ENCODE measurements around the gene PAX7. TPM values are rescaled to one million over a fixed set of nuclear protein-coding genes. Genes with fewer than 3 reads are reported as not detected.
"Not testable (repeated sequence)": the region's sequence is repeated elsewhere in the genome, so short reads cannot be mapped to it uniquely, and the experiment has no call there.

The PAX7 gene
- total RNA-seq, 2 donors from 2014 or later: not detected

DNA sequence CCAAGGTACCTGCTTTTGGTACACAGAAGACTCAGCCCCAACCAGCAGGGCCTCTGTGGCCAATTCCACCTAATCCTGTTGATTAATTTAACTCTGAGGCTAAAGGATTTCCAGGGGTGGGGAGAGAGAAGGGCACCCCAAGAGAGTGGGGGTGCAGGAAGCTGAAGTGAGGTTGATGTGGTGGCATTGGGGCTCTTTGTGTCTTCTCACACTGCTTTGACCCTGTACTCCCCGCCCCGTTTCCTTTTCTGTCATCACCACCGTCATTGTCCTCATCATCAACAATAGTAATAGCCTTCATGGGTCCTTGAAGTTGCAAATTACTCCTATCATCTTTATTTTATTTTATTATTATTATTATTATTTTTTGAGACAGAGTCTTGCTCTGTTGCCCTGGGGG is 55.9 kb downstream of the PAX7 start:
- no peak for DNase-seq
- no peak for ATAC-seq
- intact Hi-C loops (cut with DNase I, micrococcal nuclease): no loop called here

DNA sequence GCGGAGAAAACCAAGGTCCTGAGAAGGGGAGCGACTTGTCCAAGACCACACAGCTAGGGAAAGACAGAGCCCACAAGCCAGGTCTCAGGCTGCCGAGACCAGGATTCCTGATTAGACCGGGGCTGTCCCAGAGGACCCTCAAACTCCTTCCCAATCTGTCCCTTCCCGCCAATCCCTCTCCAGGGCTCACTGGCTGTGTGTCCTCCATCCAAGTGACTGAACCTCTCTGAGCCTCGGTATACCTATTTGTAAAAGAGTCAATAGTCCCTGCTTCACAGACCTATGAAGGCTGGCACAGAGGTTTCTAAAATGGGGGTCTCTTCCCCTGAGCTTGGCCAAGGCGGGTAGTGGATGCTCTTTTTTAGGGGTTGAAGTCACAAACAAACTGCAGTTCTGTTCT is 56.6 kb downstream of the PAX7 start:
- DNase-seq (no peak), ATAC-seq (no peak)
- intact Hi-C loops (cut with DNase I, micrococcal nuclease): no loop called here

DNA sequence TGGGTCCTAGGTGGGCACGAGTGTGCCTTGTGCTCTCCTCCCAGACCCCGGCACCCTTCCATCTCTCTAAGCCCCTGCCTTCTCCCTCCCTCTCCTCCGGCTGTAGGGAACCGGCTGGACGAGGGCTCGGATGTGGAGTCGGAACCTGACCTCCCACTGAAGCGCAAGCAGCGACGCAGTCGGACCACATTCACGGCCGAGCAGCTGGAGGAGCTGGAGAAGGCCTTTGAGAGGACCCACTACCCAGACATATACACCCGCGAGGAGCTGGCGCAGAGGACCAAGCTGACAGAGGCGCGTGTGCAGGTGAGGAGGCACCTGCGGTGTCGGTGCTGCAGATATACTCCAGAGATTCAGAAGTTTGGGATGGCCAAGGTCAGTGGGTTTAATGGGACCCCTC is 61.0 kb downstream of the PAX7 start:
- DNase-seq: no peak
- ATAC-seq: no peak
- intact Hi-C loops (cut with DNase I, micrococcal nuclease): no loop called here

DNA sequence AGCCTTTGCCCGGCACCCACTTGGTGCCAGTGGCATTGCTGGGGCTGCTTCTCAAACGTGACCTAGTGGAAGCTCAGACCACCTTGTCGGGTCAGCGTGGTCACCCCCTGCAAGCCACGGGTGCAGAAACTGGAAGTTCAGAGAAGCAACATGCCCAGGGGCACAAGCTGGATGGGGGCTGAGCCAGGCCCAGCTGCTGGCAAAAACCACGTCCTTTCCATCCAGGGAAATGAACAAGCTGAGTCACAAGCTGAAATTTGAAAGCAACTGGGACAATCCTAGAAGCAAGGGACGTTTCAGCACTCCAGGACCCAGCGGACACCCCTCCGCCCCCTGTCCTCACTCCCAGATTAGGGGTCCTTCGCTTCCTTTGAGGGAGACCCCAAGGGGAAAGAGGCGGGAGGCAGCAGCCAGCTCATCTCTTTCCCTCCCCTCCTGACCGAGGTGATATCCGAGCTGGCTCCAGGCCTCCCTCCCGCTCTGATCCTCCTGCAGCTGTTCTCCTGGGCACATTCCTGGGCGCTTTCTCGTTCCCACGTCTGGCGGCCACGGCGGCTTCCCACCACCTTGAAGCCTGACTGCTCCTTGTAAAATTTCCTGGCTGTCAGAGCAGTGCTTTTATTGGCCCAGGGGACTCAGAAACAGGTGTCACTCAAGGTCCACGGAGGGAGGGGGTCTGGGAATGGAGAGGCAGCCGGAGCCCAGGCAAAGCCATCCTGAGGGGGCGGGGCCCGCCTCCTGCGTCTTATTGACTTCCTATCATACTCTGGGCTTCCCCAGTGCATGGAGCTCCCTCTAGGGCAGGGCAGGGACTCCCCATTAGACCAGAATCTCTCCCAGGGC is 62.8 kb downstream of the PAX7 start:
- ATAC-seq (no peak), DNase-seq (no peak)

DNA sequence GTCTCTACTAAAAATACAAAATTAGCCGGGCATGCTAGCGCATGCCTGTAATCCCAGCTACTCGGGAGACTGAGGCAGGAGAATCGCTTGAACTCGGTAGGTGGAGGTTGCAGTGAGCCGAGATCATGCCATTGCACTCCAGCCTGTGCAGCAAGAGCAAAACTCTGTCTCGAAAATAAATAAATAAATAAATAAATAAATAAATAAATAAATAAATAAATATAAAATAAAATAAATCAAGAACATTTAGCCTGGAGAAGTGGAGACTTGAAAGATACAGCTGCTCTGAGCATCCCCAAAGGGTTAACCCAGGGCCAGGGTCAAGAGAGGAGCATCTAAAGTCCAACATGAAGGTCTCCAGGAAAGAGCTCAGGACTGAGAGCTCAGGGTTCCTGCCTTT is 63.6 kb downstream of the PAX7 start:
- DNase-seq; intact Hi-C loops (cut with DNase I, micrococcal nuclease); ATAC-seq: not testable (repeated sequence)

More for the DNA sequence above, 62.8 kb downstream of the PAX7 start:
- intact Hi-C loops (cut with DNase I, micrococcal nuclease): no loop called here

DNA sequence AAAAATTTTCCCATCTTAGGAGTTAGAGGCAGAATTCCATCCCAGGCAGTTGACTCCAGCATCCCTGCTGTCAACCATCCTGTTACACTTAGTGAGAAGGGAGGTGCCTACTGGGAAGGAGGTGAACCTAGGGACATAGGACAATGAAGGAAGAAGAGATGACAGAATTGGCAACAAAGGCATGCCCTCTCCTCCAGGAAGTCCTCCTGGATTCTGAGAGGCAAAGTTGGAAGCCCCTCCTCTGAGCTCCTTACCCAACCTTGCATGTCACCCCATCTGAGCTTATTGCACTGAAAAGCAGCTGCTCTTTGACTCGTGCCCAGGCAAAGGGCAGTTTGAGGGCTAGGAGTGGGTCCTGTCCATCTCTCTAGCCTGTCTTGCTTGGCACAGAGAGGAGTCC is 66.9 kb downstream of the PAX7 start:
- no peak for DNase-seq
- no peak for ATAC-seq
- intact Hi-C loops (cut with DNase I, micrococcal nuclease): no loop called here

DNA sequence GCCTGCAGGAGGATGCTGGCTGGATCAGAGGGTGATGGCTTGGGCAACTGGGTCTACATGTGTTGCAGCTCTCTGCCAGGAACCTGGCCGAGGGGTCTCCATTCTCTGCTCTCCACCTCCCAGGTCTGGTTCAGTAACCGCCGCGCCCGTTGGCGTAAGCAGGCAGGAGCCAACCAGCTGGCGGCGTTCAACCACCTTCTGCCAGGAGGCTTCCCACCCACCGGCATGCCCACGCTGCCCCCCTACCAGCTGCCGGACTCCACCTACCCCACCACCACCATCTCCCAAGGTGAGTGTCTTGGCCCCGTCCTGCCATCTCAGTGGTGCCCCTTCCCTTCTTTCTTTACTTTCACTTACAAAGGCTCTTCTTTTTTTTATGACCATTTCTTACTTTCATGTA is 69.9 kb downstream of the PAX7 start:
- no peak for DNase-seq
- intact Hi-C loops (cut with DNase I, micrococcal nuclease): no loop called here
- ATAC-seq: no peak

DNA sequence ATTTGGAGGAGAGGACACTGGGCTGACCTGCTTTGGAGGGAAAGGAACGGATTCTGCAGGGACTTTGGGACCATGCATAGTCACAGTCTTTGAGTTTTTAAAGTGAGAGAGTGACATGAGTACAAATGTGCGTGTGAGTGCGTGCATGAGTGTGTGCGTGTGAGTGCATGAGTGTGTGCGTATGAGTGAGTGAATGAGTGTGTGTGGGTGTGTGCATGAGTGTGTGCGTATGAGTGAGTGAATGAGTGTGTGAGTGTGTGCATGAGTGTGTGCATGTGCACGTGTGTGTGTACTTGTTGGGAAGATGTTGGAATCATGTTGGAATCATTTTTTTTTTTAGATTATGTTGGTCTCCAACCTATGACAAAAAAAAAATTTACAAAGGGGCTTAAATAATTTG is 70.5 kb downstream of the PAX7 start:
- DNase-seq (no peak), ATAC-seq (no peak)
- intact Hi-C loops (cut with DNase I, micrococcal nuclease): no loop called here

DNA sequence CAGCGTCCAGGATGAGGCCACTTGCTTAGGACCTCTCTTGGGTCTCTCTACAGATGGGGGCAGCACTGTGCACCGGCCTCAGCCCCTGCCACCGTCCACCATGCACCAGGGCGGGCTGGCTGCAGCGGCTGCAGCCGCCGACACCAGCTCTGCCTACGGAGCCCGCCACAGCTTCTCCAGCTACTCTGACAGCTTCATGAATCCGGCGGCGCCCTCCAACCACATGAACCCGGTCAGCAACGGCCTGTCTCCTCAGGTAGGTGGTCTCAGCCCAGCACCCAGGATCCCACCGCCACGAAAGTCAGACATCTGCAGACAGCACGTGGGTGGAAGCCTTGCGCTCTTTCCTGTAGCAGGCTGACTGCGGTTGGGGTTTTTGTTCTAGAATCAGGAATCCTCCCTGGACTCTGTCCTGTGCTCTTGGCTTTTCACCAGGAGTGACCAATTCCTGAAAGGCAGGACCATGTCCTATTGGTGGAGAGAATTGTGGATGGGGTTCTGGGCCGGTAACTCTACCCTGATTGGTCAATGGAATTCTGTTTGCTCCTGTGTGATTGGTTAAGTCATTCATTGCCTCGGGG is 72.5 kb downstream of the PAX7 start:
- intact Hi-C loops (cut with DNase I, micrococcal nuclease): no loop called here
- no peak for DNase-seq
- ATAC-seq: no peak

DNA sequence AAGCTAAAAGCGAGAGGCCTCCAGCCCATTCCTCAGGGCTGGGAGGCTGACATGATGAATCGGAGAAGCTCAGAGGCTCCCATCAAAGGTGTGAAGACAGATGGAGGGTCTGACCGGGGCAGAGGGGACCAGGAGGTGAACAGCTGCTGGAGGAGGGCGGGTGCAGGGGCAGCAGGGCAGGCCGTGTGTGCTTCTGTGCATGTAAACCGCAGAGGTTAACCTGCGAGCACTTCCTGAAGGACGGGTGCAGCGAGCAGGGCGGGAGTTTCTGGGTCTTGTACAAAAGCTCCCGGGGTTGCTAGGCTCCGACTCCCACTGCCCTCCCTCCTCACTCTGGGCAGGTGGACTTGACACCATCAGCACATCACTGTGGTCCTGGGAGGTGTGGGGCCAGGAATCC is 75.2 kb downstream of the PAX7 start:
- intact Hi-C loops (cut with DNase I, micrococcal nuclease): no loop called here
- DNase-seq: no peak
- ATAC-seq: no peak

DNA sequence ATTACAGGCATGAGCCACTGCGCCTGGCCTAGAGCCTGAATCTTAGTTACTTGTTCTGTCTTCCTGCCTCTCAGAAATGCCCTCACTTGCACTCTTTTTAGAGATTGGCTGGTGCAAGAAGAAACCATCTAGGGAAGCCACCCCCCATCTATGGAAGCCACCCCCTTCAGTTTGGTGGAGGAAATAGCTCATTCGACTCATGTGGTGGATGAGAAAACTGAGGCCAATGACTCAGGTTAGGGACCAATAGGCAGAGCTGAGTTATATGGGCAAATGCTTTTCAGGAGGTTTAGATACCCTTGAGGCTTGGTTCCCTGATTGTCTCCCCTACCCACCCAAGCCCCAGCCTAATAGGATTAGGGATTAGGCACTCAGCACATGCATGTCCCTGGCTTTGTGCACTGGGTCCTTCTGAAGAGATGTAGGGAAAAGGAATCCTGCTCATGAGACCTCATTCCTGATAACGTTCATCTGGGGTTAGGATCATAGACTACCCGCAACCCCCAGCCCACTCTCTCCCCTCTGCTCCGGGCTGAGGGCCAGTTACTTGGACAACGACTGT is 77.1 kb downstream of the PAX7 start:
- ATAC-seq (no peak), DNase-seq (no peak)
- intact Hi-C loops (cut with DNase I, micrococcal nuclease): no loop called here

DNA sequence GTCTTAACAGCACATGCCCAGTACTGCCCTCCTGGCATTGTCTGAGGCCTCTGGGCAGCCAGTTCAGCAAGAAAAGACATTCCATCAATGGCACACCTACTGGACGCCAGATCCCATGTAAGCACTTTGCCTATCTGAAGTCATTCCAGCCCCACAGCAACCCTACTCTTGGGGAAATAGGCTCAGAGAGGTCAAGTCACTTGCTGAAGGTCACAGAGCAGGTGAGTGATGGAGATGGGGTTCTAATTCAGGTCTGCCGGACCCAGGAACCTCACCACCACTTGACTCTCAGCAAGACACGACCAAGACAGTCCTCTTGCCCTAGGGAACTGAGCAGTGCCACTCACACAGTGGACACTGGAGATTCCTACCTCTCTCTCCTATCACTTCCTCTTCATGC is 79.4 kb downstream of the PAX7 start:
- no peak for ATAC-seq
- intact Hi-C loops (cut with DNase I, micrococcal nuclease): no loop called here
- DNase-seq: no peak

DNA sequence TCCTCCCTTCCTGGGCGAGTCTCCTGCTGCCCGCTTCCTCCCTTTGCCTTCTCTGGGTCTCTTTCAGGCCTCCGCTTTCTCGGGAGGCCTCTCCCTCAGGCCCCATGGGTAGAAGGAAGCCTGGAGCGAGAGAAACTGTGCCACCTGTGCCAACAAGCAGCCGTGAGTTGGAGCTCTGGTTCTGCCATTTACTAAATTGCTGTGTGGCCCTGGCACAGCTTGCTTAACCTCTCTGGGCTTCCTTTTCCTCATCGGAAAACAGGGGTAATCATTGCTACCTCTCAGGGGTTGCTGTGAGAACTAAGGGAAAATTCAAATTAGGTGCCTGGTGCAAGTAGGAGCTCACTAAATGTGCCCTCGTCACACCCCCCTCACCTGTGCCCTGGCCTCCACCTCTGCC is 80.4 kb downstream of the PAX7 start:
- ATAC-seq (no peak), DNase-seq (no peak)
- intact Hi-C loops (cut with DNase I, micrococcal nuclease): no loop called here

DNA sequence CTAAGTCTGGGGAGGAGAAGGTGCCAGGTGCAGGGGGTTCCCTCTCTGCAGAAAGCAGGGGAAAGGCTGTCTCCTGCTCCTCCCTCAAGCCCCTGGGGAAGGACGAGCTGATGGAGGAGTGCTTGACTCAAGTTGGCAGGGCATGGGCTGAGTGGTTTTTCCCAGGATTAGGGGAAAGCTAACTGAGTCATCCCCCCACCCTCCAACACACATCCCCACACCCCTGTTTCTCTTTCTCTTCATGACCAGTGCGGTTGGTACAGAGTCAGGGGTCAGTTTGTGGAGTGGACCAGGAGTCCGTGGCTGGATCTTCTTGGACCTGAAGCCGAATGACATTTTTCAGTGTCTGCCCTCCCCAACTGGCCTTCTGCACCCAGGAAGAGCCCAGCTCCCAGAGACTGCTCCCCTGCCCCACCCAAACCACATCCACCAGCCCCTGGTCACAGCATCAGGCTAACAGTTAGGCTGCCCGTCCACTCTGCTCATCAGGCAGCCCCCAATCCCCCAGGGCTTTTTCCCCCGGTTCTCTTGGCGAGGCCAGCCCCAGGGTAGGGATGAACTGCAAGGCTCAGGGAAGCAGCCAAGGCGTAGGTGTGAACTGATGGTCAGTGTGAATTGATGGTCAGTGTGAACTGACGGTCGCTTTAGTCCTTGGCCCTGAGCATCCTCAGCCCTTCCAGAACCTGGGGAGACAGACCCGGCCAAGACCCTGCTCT is 81.0 kb downstream of the PAX7 start:
- DNase-seq (no peak), ATAC-seq (no peak)
- intact Hi-C loops (cut with DNase I, micrococcal nuclease): no loop called here

DNA sequence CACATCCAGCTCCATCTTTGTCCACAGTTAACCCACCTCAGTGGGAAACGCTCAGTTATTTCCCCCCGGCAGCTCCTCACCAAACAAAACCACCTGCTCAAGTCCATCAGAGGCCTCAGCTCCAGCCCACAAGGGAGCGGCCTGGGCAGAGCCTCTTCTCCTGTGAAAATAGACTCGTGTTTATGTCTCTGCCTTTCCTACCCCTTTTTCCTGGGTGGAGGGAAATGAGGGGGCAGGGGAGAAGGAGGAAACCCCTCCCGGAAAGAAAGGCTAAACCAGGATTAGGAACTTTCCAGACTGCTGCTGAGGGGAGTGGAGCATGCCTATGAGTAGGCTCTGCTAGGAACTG is 81.6 kb downstream of the PAX7 start:
- ATAC-seq (no peak), DNase-seq (no peak)
- intact Hi-C loops (cut with DNase I, micrococcal nuclease): no loop called here

DNA sequence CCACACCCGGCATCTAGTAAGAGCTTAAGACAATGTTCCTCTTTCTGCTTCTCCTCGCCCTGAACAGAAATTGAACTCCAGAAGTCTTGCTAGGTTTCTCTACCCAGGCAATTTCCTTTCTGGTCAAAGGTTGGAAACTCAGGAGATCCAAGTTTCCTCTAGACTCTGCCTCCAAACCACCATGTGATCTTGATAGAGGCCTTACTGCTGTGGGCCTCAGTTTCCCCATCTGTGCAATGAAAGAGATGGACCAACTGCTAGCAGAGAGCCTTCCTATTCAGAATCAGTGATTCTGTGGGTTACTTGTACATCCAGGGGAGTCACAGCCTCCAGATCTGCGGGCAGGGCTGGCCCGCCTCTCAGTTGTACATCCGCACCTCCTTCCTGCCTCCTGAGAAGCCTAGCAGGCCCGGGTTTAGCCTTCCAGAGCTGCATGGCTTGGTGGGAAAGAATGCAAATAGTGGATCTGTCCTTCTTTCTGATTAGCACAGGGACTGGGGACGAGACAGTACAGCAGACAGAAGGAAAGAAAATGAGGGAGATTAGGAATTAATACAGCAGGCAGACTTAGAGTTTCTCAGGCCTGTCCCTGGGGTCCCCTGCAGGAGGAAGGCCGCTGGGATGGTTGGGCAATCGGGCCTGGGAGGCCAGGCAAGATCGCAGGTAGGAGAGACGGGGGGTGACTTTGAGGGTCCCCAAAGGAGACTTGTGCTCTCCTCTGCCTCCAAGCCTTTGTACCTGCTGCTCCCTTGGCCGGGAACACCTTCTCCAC is 83.9 kb downstream of the PAX7 start:
- intact Hi-C loops (cut with DNase I, micrococcal nuclease): no loop called here
- DNase-seq (no peak), ATAC-seq (no peak)

DNA sequence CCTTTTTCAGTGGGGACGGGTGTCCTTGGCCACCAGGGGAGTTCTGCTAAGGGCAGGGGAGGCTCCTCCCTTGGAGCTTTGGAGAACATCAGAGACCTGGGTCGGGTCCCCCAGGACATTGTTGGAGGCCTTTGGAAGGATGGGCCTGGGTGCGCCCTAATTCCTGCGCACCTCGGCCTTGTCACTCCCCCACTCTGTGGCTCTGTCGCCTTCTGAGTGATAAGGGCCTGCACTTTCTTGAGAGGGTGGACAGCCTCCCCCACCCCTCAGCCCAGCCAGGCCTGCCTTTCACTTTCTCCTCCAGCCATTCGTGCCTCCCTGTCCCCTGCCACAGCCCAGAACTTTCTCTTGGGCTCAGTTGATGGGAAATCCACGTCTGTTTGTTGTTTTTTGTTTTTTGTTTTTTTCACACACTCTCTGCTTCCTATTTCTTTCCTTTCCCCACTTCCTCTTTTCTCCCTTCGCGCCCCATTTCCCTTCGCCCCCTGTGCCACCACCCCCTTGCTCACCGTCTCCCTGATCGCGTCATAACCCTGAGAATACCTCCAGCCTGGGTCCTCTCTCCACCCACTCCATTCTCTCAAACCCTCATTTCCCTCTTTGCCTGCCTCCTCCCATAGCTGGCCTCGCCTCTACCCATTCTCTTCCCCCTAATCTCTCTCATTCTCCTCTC is 85.6 kb downstream of the PAX7 start:
- no peak for ATAC-seq
- DNase-seq: no peak
- intact Hi-C loops (cut with DNase I, micrococcal nuclease): no loop called here

DNA sequence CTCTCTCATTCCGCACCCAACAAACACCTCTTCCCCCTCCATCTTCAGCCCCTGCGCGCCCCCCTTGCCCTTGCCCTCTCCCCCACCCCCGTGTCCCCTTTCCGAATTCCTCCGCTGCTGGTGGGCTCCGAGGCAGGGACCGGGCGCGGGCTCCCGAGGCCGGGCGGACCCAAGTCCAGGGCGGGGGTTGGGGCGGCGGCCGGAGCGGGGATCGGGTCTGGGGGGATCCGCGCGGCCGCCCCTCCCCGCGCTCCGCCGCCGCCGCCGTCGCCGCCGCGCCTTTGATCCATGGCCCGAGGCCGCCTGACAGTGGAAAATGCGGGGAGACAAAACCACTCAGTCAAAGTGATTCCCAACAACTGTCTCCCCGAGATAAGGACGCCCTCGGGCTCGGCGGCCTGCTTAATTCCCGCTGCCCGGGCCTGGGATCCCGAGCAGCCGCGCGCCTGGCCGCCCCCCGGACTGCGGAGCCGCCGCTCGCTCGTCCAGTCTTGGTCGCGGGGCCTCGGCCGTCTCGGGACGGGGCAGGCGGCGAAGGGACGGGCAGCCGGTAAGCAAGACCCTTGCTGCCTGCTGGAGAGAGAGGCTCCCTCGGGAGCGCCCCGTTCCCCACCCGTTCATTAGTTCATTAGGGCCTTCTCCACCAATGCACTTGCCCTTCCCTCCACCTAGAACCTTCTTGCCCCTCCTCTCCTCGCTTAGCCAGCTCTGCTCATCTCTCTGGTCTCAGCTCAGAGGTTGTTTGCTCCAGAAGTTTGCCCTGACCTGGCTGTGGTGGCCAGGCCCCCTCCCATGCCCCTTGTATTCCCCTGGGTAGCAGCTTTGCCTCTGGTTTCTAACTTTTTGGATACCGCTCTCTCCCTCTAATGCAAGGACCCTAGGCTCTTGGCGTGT is 86.4 kb downstream of the PAX7 start:
- DNase-seq (no peak), ATAC-seq (no peak)
- intact Hi-C loops (cut with DNase I, micrococcal nuclease): no loop called here

All from left colon (tissue), 2 donors.